ENCODE measurements around the gene SUN1.

Gene SUN1

GRCh38 chr7:898855-899681 lies 66.8 kb downstream of the SUN1 start:
- DNase-seq = no peak
- intact Hi-C loops (cut with DNase I; ENCODE audit: low total_unique reads) = no loop called here
- Histone ChIP-seq H3K36me3 (peaks cover 23 to 56% (median 49%) of the 10 kb centered on the region in 3 donors), H3K27me3 (peaks cover 0 to 6% of the 10 kb centered on the region in 2 donors), H3K4me3 (no peak overlapping the region), H3K9me3 (no peaks in the 10 kb centered on the region), H3K27ac (no peak overlapping the region), H3K4me1 (peaks cover 0 to 13% (median 6%) of the 10 kb centered on the region in 4 donors)
- no peak for TF ChIP-seq CTCF (IDR thresholded peaks at IDR 0.05)

DNA sequence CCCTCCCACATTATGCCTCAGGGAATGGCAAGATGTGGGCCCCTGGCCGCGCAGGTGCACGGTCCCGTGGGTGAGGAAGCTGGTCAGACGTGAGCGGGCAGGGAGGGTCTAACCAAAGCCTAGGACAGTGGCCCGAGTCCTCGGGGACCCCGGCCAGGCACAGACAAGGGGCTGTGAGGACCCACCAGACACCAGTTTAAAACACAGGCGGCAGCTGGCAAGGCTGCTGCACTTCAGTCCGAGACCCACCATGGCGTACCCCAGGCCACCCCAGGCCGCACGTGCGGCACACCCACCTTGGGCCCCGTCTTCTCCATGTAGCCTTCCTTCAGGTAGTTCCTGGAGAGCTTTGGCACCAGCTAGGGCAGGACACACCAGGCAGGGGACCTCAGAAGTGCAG lies 67.5 kb downstream of the SUN1 start:
- Histone ChIP-seq H3K4me3 (no peak overlapping the region), H3K4me1 (peaks cover 0 to 19% (median 9%) of the 10 kb centered on the region in 4 donors), H3K9me3 (no peaks in the 10 kb centered on the region), H3K27me3 (peaks cover 0 to 12% of the 10 kb centered on the region in 2 donors), H3K36me3 (peaks cover 16 to 48% (median 41%) of the 10 kb centered on the region in 3 donors), H3K27ac (no peak overlapping the region)
- intact Hi-C loops (cut with DNase I; ENCODE audit: low total_unique reads) = no loop called here
- TF ChIP-seq CTCF (IDR thresholded peaks at IDR 0.05) = no peak
- DNase-seq = no peak

DNA sequence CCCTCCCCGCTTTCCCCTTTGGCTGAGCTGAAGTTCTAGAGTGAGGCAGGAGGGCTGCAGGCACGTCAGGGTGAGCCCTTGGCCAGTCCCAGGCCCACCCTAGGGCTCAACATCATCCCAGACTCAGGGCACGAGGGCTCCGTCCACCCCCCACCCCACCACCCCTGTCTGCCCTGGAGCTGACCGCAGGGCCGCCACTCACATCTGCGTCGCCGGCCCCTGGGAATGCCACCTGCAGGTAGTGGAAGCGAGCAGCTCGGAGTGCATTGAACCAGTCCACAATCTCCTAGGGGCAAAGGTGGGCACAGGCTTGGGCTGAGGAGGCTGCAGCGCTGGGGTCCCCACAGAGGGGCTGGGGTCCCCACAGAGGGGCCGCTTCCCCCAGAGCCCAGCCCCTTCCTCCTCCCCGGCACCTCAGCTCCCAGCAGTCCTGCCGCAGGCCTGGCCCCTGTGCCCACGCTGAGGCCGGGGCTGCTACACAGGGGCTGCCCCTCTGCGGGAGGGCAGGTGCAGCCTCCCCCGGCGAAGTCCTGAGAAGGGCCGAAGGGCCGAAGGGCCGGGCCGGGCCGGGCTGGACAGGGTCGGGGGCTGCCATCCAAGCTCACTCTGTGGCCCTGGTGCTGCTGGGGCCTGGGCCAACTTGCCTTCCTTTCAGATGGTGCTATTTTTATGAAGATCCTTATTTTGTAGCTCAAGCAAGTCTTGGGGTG lies 68.2 kb downstream of the SUN1 start:
- peaks cover 9 to 42% (median 35%) of the 10 kb centered on the region in 3 donors for H3K36me3 ChIP-seq
- H3K27ac ChIP-seq = no peak overlapping the region
- intact Hi-C loops (cut with DNase I; ENCODE audit: low total_unique reads) = no loop called here
- H3K4me3 ChIP-seq = no peak overlapping the region
- H3K4me1 ChIP-seq = peaks cover 0 to 19% (median 9%) of the 10 kb centered on the region in 4 donors
- H3K27me3 ChIP-seq = peaks cover 0 to 13% of the 10 kb centered on the region in 2 donors
- no peaks in the 10 kb centered on the region for H3K9me3 ChIP-seq
- TF ChIP-seq CTCF (IDR thresholded peaks at IDR 0.05) = no peak
- DNase-seq = no peak

GRCh38 chr7:901041-901387 lies 68.7 kb downstream of the SUN1 start:
- H3K36me3 ChIP-seq = peaks cover 3 to 36% (median 29%) of the 10 kb centered on the region in 3 donors
- H3K27ac ChIP-seq = no peak overlapping the region
- intact Hi-C loops (cut with DNase I; ENCODE audit: low total_unique reads) = no loop called here

More at GRCh38 chr7:901041-901387, 68.7 kb downstream of the SUN1 start:
- DNase-seq = no peak
- Histone ChIP-seq H3K27me3 (peaks cover 0 to 13% of the 10 kb centered on the region in 2 donors), H3K4me1 (peaks cover 0 to 19% (median 9%) of the 10 kb centered on the region in 4 donors), H3K4me3 (no peak overlapping the region), H3K9me3 (no peaks in the 10 kb centered on the region)
- TF ChIP-seq CTCF (IDR thresholded peaks at IDR 0.05) = no peak
